CD4-positive, alpha-beta T cell treated with Interferon alpha-2 for 1 hour (primary cell): ENCODE data around the gene ABCF1.

ENCODE experiments used
- DNase-seq, 2 donors: peaks; one replicate each; pipeline ENCODE4 v3.0.0-alpha.2; 2020 to 2022

Gene ABCF1

DNA sequence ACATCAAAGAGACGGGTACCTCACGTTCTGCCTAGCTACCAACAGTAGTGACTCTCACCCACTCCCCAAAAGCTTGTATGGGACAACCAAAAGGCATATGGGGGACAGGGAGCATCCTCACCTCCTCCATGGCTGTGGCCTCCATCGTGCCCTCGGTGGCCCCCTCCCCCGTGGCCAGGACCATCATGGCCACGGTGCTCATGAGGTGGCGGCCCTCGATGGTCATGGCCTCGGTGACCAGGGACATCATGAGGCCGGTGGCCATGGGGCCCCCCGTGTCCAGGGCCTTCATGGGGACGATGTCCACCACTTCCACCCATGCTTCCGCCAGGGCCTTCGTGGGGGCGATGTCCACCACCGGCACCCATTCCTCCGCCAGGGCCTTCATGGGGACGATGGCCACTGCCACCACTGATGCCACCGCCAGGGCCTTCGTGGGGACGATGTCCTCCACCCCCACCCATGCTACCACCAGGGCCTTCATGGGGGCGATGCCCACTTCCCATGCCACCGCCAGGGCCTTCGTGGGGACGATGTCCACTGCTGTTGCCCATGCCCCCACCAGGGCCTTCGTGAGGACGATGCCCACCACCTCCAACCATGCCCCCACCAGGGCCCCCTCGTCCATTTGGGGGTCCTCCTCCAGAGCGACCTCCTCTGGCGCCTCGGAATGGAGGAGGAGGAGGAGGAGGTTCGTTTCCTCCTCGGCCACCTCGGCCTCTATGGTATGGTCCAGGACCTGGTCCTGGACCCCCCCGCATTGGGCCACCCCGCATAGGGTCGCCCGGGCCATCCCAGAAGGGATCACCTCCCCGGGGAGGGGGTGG is 30.8 kb downstream of the ABCF1 start:
- DNase-seq: no peak

GRCh38 chr6:30603961-30604360 is 32.7 kb downstream of the ABCF1 start:
- DNase-seq: no peak

DNA sequence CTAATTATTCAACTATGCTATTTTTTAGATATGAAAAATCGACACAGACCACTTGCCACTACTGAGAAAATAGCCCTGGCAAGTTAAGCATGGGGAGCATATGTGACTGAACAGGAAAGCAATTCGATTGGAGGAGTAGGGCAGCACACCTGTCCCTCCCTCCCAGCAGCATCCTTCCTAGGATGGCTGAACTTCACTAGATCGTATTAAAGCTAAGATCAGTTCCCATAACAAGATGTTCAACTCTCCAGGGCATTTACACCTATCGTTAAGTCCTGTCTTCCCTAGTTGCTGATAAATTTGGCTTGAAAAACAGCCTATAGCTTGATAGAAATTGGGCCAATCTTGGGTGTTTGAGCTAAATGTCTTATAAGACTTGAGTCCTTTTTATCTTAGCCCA is 38.8 kb downstream of the ABCF1 start:
- no peak for DNase-seq

DNA sequence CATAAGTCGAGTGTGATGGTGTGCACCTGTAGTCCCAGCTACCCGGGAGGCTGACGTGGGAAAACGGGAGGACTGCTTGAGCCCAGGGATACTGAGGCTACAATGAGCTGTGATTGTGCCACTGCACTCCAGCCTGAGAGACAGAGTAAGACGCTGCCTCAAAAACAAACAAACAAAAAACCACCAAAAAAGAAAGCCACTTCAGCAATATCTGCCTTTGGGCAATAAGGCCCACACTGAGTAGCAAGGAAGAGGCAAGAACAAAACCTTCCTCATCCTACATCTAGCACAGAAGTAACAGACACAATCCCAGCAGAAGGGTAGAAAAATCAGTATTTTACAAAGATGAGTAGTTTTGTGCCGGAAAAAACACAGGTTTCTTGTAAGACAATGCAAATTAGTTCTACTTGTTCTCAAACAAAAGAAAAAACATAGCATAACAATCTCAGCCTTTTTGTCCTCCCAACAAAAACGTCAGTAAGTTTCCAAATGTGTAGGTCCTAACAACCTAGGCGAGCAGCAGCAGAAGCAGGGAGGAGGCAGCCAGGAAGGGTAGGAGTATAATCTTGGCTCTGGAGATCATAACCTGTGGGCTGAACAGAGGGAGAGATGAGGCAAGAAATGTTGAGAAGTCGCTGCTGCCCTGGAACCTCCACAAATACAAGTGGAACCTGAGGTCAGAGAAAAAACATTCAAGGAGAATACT is 40.1 kb downstream of the ABCF1 start:
- DNase-seq: no peak

- DNase-seq: no peak
These were observed 40.6 kb downstream of the ABCF1 start for GRCh38 chr6:30611856-30612194.

GRCh38 chr6:30612213-30612612 is 41.0 kb downstream of the ABCF1 start:
- DNase-seq: no peak

GRCh38 chr6:30612687-30613248 is 41.5 kb downstream of the ABCF1 start:
- no peak for DNase-seq

GRCh38 chr6:30613251-30614043 is 42.2 kb downstream of the ABCF1 start:
- DNase-seq: no peak

GRCh38 chr6:30614044-30614842 is 43.0 kb downstream of the ABCF1 start:
- DNase-seq: peak in 1 of 2 donors; percentile 44

- DNase-seq: peak; percentile 95 to 96
These were observed 43.6 kb downstream of the ABCF1 start for GRCh38 chr6:30614843-30615218.

DNA sequence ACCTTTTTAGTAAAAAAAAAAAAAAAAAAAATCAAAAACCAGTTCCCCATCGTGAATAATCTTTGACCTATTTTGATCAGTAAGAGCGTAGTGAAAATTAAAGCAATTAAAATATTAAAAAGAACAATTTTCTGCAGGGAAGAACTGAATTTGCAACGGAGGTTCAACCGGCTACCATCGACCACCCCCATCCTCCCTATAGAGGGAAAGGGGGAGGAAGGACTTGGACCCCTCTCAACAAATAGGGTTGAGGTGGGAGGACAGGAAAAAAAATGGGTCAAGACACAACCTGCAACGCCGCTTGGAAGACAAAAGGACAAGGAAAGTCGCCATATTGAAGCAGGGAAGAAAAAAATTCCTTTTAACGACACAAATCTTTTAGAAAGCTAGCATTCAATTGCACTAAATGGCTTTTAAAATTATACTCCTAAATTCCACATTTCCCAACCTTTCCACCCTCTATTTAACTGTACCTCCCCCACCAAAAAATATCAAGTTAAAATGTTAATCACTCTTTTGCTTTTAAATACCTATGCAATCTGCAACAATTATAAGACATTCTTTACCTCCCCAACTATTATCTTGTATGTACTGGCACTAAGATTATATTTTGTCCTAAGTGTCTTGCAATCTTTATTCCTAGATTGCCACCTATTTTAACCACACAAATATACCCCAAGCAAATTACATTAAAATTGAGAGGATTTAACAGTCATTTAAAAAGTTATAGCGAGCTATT is 44.1 kb downstream of the ABCF1 start:
- peak; percentile 37 to 68 for DNase-seq

- peak; percentile 57 to 72 for DNase-seq
These were observed 44.9 kb downstream of the ABCF1 start for GRCh38 chr6:30615958-30616810.

DNA sequence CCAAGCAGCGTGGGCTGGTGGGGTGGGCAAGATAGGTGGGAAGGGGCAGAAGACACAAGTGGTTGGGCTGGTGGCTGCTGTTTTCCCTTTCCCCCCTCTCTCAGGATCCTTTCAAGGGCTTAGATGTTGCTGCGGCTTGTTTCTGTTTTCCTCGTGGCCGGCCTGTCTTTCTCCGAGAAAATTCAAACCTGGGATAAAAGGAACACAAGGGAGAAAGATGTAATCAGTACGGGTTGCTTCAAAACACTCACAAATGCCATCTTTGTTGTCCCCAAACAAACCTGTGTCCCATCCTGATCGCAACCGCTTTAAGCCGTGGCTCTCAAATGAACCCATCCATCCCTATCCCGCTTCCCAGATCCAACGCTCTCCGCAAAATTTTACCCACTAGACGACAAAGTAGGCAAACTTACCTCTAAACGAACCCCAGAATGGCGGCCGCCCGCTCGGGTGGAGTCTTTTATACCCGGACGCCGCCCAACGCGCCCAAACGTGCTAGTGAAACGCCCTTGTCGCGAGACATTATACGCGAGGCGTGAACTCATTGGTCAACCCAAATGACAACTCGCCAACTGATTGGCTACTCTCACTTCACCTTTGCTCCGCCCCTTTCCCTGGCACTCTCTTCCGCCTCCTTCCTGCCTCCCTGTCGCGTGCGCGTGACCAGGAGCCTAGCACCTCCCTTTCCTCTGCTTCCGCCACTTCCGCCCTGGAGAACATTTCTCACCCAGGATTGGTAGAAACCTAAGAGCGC is 45.7 kb downstream of the ABCF1 start, which contains the start of gene PPP1R10:
Gene PPP1R10, minus strand, starts transcription at position 433 of the 754 bp plus-strand sequence. CDS start 7,299 bp downstream, outside the sequence.
- peak; percentile 100 for DNase-seq

GRCh38 chr6:30617565-30618269 is 46.5 kb downstream of the ABCF1 start, which contains the start of gene MRPS18B:
MRPS18B (plus strand) TSS chr6:30617840; CDS start chr6:30617866, 26 bp downstream.
- DNase-seq: peak; percentile 99

- no peak for DNase-seq
These were observed 47.1 kb downstream of the ABCF1 start for GRCh38 chr6:30618270-30618797.

GRCh38 chr6:30619561-30619960 is 48.3 kb downstream of the ABCF1 start:
- DNase-seq: no peak

- no peak for DNase-seq
These were observed 54.3 kb downstream of the ABCF1 start for GRCh38 chr6:30625511-30625910.
